Measurements from ENCODE around the gene CARS2. TPM values are rescaled to one million over a fixed set of nuclear protein-coding genes. Genes with fewer than 3 reads are reported as not detected.
A peak's percentile ranks its signal among the peaks of the same experiment; 100 is the strongest.

Gene CARS2
- 100 to 1,000 TPM; 100 to 116 TPM for total RNA-seq
- 60.4 TPM for polyA plus RNA-seq (ENCODE audit: insufficient read depth, low read depth, low replicate concordance)
- long read RNA-seq, donor 1, transcript CARS2-201 (15 exons, 1,879 nt): major isoform, 18 of 35 reads
- long read RNA-seq, donor 1, partial matches to known transcripts: 11 of 35 reads
- long read RNA-seq, donor 1, other reads (novel, unspliced or antisense): 0 of 35 reads
- long read RNA-seq, donor 2, transcript CARS2-201 (15 exons, 1,879 nt): major isoform, 11 of 13 reads
- long read RNA-seq, donor 2, partial matches to known transcripts: 0 of 13 reads
- long read RNA-seq, donor 2, other reads (novel, unspliced or antisense): 0 of 13 reads

GRCh38 chr13:110705826-110706569 lies at the start of gene CARS2:
TSS of gene CARS2 (minus strand) at chr13:110706116. CDS start at chr13:110706093, 23 bp downstream.
- H3K36me3 ChIP-seq (ENCODE audit: low read depth, missing control alignments): no peaks in the 10 kb centered on the region
- peak; percentile 97 for DNase-seq
- intact Hi-C loops (cut with DNase I; ENCODE audit: low total_unique reads): no loop called here
- H3K27ac ChIP-seq: peak within 1 kb of the TSS in 1 of 2 donors; percentile 55
- H3K9me3 ChIP-seq: no peaks in the 10 kb centered on the region
- H3K4me3 ChIP-seq: peak within 1 kb of the TSS; percentile 68 to 76
- WGBS, 2 donors: 0 to 1% methylated on average over 29 to 77 of the region's 80 CpGs
- H3K4me1 ChIP-seq: peaks cover 12% of the 10 kb centered on the region
- no peak for TF ChIP-seq CTCF (IDR thresholded peaks at IDR 0.05)
- TF ChIP-seq POLR2A (IDR thresholded peaks at IDR 0.05): no peak
- H3K27me3 ChIP-seq: no peaks in the 10 kb centered on the region

GRCh38 chr13:110748271-110748670 lies 42.4 kb upstream of the CARS2 start:
- Histone ChIP-seq H3K36me3 (ENCODE audit: low read depth, missing control alignments) (no peaks in the 10 kb centered on the region), H3K4me1 (no peaks in the 10 kb centered on the region), H3K4me3 (no peak overlapping the region), H3K9me3 (no peaks in the 10 kb centered on the region), H3K27ac (no peak overlapping the region), H3K27me3 (no peaks in the 10 kb centered on the region)
- no peak for DNase-seq
- TF ChIP-seq POLR2A (IDR thresholded peaks at IDR 0.05): no peak
- TF ChIP-seq CTCF (IDR thresholded peaks at IDR 0.05): no peak
- intact Hi-C loops (cut with DNase I; ENCODE audit: low total_unique reads): no loop called here
- 78 to 79% methylated on average over 4 of the region's 4 CpGs for WGBS, 2 donors

GRCh38 chr13:110746438-110746837 lies 40.5 kb upstream of the CARS2 start:
- no peak for DNase-seq
- WGBS, 2 donors: 55 to 56% methylated on average over 1 of the region's 1 CpG
- no peak for TF ChIP-seq CTCF (IDR thresholded peaks at IDR 0.05)
- no peak for TF ChIP-seq POLR2A (IDR thresholded peaks at IDR 0.05)
- no peaks in the 10 kb centered on the region for H3K4me1 ChIP-seq
- H3K4me3 ChIP-seq: no peak overlapping the region
- no peaks in the 10 kb centered on the region for H3K36me3 ChIP-seq (ENCODE audit: low read depth, missing control alignments)
- no peaks in the 10 kb centered on the region for H3K27me3 ChIP-seq
- H3K9me3 ChIP-seq: no peaks in the 10 kb centered on the region
- H3K27ac ChIP-seq: no peak overlapping the region
- intact Hi-C loops (cut with DNase I; ENCODE audit: low total_unique reads): no loop called here

- Histone ChIP-seq H3K36me3 (ENCODE audit: low read depth, missing control alignments) (no peaks in the 10 kb centered on the region), H3K4me3 (no peak overlapping the region), H3K27ac (no peak overlapping the region), H3K27me3 (no peaks in the 10 kb centered on the region), H3K4me1 (no peaks in the 10 kb centered on the region), H3K9me3 (no peaks in the 10 kb centered on the region)
- intact Hi-C loops (cut with DNase I; ENCODE audit: low total_unique reads): no loop called here
- WGBS, 2 donors: 70 to 79% methylated on average over 1 of the region's 1 CpG
- no peak for DNase-seq
- no peak for TF ChIP-seq POLR2A (IDR thresholded peaks at IDR 0.05)
- no peak for TF ChIP-seq CTCF (IDR thresholded peaks at IDR 0.05)
Observed at GRCh38 chr13:110743687-110744086, 37.8 kb upstream of the CARS2 start.

Data from testis (tissue), 5 donors.